ENCODE measurements around the gene PACSIN2. TPM values are rescaled to one million over a fixed set of nuclear protein-coding genes. Genes with fewer than 3 reads are reported as not detected.

The PACSIN2 gene
- total and polyA plus RNA-seq, 10 of the 15 experiments (the other 5 are each of a cell fraction or from before 2014, with no cell fraction given) = 0.93 to 78.7 (median 46.8) TPM

- no peak overlapping the region; the same call in 1 of the 2 replicates for H3K4me2 ChIP-seq (ENCODE audit: control insufficient read depth, insufficient read depth)
- peaks cover 84% of the 10 kb centered on the region for H3K79me2 ChIP-seq (ENCODE audit: control insufficient read depth, insufficient read depth, low read length)
- ChIA-PET CTCF (interaction anchor here (0.7 to 1.5 kb wide), 5 partner anchors 9 to 90 kb away, joined by 3 to 5 read pairs (median 4); no protein-coding TSS in a partner anchor), RAD21 (ENCODE audit: unreplicated experiment) (interaction anchor here (0.9 to 2.4 kb wide), 4 partner anchors 9 to 90 kb away, joined by 5 to 8 read pairs (median 6); no protein-coding TSS in a partner anchor), POLR2A (interaction anchor here (1.5 kb wide), 1 partner anchor 10 kb away, joined by 4 read pairs; no protein-coding TSS in a partner anchor), SMC1A (ENCODE audit: uncharacterized antibody, unreplicated experiment) (interaction anchor here (0.8 to 1.6 kb wide), 10 partner anchors 9 to 65 kb away, joined by 3 to 10 read pairs (median 4); no protein-coding TSS in a partner anchor)
- no peak overlapping the region for H3K4me3 ChIP-seq
- H2AFZ ChIP-seq (ENCODE audit: control insufficient read depth, low read depth, low read length) = no peak overlapping the region
- ATAC-seq (peak; percentile 63), FAIRE-seq (no peak), DNase-seq (ENCODE audit: low read depth, low spot score) (no peak)
- H3K27ac ChIP-seq (ENCODE audit: control insufficient read depth, insufficient read depth) = no peak overlapping the region
- no peaks in the 10 kb centered on the region; the same call in 2 of the 3 replicates for H3K9me3 ChIP-seq (replicated peaks; ENCODE audit: control insufficient read depth, insufficient read depth, low read length)
- no TSS peak for BruUV-seq (replicated peaks)
- H3K27me3 ChIP-seq (replicated peaks in 1 of 2; ENCODE audit: control insufficient read depth in 2 of 2, insufficient read depth in 2 of 2, low read length in 1 of 2) = no peaks in the 10 kb centered on the region
- no peak overlapping the region for H3K9ac ChIP-seq (ENCODE audit: control insufficient read depth, insufficient read depth, low read length)
- in situ Hi-C loops (cut with MboI) = no loop called here
- TF ChIP-seq ZNF622 (IDR thresholded peaks at IDR 0.05) = no peak
- peak in 1 of 2 experiments; percentile 55; a peak in 1 of 4 replicates for TF ChIP-seq SRF (IDR thresholded peaks at IDR 0.05; ENCODE audit: low read depth in 2 of 2, low read length in 2 of 2)
- TF ChIP-seq SREBF1 (IDR thresholded peaks at IDR 0.05; ENCODE audit: low read length) = no peak
- TF ChIP-seq CBFB (IDR thresholded peaks at IDR 0.05; ENCODE audit: low read depth) = no peak
- no peak for TF ChIP-seq NBN (IDR thresholded peaks at IDR 0.05)
- no peak for TF ChIP-seq CTCF (IDR thresholded peaks at IDR 0.05 in 2 of 3, conservative IDR thresholded peaks at IDR 0.05 in 1 of 3; ENCODE audit: control insufficient read depth in 2 of 3, extremely low read depth in 1 of 3, insufficient read depth in 1 of 3, low read depth in 3 of 3, low read length in 3 of 3)
- TF ChIP-seq SIX5 (IDR thresholded peaks at IDR 0.05; ENCODE audit: low read depth, low read length, severe bottlenecking) = no peak
- intact Hi-C loops (cut with micrococcal nuclease; ENCODE audit: unreplicated experiment) = no loop called here
- no peaks in the 10 kb centered on the region for H4K20me1 ChIP-seq (ENCODE audit: control insufficient read depth, insufficient read depth)
- 67% methylated on average over 3 of the region's 3 CpGs for WGBS (ENCODE audit: insufficient coverage, insufficient replicate concordance, low lambda C conversion rate, missing lambda C conversion rate)
- peaks cover 0 to 13% of the 10 kb centered on the region in 2 experiments; a peak in 3 of 4 replicates for H3K36me3 ChIP-seq (ENCODE audit: control insufficient read depth in 2 of 2, insufficient read depth in 2 of 2, low read length in 1 of 2)
- H3K4me1 ChIP-seq (ENCODE audit: control insufficient read depth, insufficient read depth, low read length) = peaks cover 11% of the 10 kb centered on the region
These were observed 57.4 kb downstream of the PACSIN2 start for GRCh38 chr22:42957544-42957943.

All from GM12878 (cell line).